ENCODE results near the gene SLC4A5.

SLC4A5 gene

DNA sequence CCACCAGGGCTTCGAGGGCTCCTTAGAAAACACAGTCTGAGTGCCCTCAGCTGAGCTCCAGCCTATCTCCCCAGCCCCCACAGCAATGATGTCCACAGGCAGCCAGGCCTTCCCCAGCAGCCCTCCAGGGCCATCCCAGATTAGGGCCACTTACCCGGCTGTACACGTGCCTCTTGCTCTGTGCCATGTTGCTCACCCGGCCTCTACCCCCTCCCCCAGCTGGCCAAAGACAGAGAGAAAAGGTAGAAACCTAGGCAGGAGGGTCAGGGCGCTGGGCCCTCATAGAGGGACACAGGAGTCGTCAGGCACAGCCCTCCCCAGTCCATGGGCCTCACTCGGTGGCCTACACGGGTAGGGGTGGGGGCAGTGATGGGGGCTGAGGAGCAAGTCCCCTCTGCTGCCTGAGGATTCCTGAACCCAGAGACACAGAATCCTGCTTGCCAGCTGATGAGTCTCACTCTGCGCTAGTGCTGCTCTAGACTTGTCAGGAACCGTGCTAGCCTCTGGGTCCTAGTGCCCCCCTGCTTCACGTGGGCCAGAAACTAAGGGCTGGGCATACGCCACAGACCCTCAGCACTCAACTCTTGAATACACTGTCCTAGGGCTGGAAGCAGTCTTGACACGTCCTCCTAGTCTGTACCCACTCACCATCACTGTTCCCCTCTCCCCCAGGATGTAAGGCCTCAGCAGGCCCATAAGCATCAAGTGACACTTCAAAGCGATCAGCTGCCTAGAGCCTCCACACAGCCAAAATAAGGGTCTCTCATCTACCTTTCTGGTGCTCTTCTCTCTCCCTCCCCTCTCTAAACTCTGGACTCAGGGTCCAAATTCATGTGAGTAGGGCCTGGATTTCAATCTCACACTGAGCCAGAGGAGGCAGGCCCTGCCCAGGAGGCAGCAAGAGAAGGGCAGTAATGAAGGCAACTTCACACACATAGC, 36.9 kb upstream of the SLC4A5 start, which contains the start of gene DCTN1 (continued):
- TF ChIP-seq, protein P1, sequence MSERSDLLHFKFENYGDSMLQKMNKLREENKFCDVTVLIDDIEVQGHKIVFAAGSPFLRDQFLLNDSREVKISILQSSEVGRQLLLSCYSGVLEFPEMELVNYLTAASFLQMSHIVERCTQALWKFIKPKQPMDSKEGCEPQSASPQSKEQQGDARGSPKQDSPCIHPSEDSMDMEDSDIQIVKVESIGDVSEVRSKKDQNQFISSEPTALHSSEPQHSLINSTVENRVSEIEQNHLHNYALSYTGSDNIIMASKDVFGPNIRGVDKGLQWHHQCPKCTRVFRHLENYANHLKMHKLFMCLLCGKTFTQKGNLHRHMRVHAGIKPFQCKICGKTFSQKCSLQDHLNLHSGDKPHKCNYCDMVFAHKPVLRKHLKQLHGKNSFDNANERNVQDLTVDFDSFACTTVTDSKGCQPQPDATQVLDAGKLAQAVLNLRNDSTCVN (tag by site-specific recombination; optimal IDR thresholded peaks at IDR 0.05), result no peak
- TF ChIP-seq, protein P2, sequence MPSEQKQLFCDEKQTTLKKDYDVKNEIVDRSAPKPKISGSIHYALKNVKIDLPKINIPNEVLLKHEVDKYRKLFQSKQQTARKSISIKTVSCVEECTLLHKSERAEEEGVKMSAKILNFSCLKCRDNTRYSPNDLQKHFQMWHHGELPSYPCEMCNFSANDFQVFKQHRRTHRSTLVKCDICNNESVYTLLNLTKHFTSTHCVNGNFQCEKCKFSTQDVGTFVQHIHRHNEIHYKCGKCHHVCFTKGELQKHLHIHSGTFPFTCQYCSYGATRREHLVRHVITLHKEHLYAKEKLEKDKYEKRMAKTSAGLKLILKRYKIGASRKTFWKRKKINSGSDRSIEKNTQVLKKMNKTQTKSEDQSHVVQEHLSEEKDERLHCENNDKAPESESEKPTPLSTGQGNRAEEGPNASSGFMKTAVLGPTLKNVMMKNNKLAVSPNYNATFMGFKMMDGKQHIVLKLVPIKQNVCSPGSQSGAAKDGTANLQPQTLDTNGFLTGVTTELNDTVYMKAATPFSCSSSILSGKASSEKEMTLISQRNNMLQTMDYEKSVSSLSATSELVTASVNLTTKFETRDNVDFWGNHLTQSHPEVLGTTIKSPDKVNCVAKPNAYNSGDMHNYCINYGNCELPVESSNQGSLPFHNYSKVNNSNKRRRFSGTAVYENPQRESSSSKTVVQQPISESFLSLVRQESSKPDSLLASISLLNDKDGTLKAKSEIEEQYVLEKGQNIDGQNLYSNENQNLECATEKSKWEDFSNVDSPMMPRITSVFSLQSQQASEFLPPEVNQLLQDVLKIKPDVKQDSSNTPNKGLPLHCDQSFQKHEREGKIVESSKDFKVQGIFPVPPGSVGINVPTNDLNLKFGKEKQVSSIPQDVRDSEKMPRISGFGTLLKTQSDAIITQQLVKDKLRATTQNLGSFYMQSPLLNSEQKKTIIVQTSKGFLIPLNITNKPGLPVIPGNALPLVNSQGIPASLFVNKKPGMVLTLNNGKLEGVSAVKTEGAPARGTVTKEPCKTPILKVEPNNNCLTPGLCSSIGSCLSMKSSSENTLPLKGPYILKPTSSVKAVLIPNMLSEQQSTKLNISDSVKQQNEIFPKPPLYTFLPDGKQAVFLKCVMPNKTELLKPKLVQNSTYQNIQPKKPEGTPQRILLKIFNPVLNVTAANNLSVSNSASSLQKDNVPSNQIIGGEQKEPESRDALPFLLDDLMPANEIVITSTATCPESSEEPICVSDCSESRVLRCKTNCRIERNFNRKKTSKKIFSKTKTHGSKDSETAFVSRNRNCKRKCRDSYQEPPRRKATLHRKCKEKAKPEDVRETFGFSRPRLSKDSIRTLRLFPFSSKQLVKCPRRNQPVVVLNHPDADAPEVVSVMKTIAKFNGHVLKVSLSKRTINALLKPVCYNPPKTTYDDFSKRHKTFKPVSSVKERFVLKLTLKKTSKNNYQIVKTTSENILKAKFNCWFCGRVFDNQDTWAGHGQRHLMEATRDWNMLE (tag by site-specific recombination; conservative IDR thresholded peaks at IDR 0.05; ENCODE audit: low read depth), result no peak
- TF ChIP-seq ZFP69B (tag by site-specific recombination; IDR thresholded peaks at IDR 0.05) (no peak), ZNF202 (tag by site-specific recombination; IDR thresholded peaks at IDR 0.05; ENCODE audit: borderline replicate concordance) (no peak), ZFP3 (tag by site-specific recombination; IDR thresholded peaks at IDR 0.05; ENCODE audit: low read depth) (no peak), ZNF785 (tag by site-specific recombination; IDR thresholded peaks at IDR 0.05) (no peak), ZNF629 (tag by site-specific recombination; IDR thresholded peaks at IDR 0.05) (no peak), ZNF747 (tag by site-specific recombination; IDR thresholded peaks at IDR 0.05) (no peak), YY2 (tag by site-specific recombination; IDR thresholded peaks at IDR 0.05) (no peak), ZNF514 (tag by site-specific recombination; IDR thresholded peaks at IDR 0.05) (no peak), ZNF530 (tag by site-specific recombination; IDR thresholded peaks at IDR 0.05; ENCODE audit: low read depth) (no peak), TRIM28 (IDR thresholded peaks at IDR 0.05; ENCODE audit: borderline replicate concordance, low read length) (no peak), ZBTB17 (tag by site-specific recombination; IDR thresholded peaks at IDR 0.05) (peak; percentile 97), ZNF391 (tag by site-specific recombination; IDR thresholded peaks at IDR 0.05; ENCODE audit: borderline replicate concordance, low read depth) (no peak), ZNF292 (tag by site-specific recombination; IDR thresholded peaks at IDR 0.05; ENCODE audit: borderline replicate concordance, low read depth) (no peak), BCL11A (tag by site-specific recombination; IDR thresholded peaks at IDR 0.05; ENCODE audit: low read depth) (no peak), ZNF585B (tag by site-specific recombination; IDR thresholded peaks at IDR 0.05) (no peak), ZXDB (tag by site-specific recombination; IDR thresholded peaks at IDR 0.05) (no peak), ZNF624 (tag by site-specific recombination; IDR thresholded peaks at IDR 0.05) (no peak), ZBTB48 (tag by site-specific recombination; IDR thresholded peaks at IDR 0.05) (peak; percentile 85), GLI4 (tag by site-specific recombination; IDR thresholded peaks at IDR 0.05) (no peak)
- TF ChIP-seq, protein P3, sequence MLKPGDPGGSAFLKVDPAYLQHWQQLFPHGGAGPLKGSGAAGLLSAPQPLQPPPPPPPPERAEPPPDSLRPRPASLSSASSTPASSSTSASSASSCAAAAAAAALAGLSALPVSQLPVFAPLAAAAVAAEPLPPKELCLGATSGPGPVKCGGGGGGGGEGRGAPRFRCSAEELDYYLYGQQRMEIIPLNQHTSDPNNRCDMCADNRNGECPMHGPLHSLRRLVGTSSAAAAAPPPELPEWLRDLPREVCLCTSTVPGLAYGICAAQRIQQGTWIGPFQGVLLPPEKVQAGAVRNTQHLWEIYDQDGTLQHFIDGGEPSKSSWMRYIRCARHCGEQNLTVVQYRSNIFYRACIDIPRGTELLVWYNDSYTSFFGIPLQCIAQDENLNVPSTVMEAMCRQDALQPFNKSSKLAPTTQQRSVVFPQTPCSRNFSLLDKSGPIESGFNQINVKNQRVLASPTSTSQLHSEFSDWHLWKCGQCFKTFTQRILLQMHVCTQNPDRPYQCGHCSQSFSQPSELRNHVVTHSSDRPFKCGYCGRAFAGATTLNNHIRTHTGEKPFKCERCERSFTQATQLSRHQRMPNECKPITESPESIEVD (tag by site-specific recombination; IDR thresholded peaks at IDR 0.05), result no peak
- TF ChIP-seq, protein P4, sequence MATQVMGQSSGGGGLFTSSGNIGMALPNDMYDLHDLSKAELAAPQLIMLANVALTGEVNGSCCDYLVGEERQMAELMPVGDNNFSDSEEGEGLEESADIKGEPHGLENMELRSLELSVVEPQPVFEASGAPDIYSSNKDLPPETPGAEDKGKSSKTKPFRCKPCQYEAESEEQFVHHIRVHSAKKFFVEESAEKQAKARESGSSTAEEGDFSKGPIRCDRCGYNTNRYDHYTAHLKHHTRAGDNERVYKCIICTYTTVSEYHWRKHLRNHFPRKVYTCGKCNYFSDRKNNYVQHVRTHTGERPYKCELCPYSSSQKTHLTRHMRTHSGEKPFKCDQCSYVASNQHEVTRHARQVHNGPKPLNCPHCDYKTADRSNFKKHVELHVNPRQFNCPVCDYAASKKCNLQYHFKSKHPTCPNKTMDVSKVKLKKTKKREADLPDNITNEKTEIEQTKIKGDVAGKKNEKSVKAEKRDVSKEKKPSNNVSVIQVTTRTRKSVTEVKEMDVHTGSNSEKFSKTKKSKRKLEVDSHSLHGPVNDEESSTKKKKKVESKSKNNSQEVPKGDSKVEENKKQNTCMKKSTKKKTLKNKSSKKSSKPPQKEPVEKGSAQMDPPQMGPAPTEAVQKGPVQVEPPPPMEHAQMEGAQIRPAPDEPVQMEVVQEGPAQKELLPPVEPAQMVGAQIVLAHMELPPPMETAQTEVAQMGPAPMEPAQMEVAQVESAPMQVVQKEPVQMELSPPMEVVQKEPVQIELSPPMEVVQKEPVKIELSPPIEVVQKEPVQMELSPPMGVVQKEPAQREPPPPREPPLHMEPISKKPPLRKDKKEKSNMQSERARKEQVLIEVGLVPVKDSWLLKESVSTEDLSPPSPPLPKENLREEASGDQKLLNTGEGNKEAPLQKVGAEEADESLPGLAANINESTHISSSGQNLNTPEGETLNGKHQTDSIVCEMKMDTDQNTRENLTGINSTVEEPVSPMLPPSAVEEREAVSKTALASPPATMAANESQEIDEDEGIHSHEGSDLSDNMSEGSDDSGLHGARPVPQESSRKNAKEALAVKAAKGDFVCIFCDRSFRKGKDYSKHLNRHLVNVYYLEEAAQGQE (tag by site-specific recombination; IDR thresholded peaks at IDR 0.05), result no peak
- TF ChIP-seq, protein P5, sequence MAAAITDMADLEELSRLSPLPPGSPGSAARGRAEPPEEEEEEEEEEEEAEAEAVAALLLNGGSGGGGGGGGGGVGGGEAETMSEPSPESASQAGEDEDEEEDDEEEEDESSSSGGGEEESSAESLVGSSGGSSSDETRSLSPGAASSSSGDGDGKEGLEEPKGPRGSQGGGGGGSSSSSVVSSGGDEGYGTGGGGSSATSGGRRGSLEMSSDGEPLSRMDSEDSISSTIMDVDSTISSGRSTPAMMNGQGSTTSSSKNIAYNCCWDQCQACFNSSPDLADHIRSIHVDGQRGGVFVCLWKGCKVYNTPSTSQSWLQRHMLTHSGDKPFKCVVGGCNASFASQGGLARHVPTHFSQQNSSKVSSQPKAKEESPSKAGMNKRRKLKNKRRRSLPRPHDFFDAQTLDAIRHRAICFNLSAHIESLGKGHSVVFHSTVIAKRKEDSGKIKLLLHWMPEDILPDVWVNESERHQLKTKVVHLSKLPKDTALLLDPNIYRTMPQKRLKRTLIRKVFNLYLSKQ (tag by site-specific recombination; IDR thresholded peaks at IDR 0.05; ENCODE audit: borderline replicate concordance), result no peak
- TF ChIP-seq, protein P6, sequence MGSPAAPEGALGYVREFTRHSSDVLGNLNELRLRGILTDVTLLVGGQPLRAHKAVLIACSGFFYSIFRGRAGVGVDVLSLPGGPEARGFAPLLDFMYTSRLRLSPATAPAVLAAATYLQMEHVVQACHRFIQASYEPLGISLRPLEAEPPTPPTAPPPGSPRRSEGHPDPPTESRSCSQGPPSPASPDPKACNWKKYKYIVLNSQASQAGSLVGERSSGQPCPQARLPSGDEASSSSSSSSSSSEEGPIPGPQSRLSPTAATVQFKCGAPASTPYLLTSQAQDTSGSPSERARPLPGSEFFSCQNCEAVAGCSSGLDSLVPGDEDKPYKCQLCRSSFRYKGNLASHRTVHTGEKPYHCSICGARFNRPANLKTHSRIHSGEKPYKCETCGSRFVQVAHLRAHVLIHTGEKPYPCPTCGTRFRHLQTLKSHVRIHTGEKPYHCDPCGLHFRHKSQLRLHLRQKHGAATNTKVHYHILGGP (tag by site-specific recombination; IDR thresholded peaks at IDR 0.05), result no peak

Data from HEK293 (cell line).